ENCODE results near the gene TM4SF20. TPM values are rescaled to one million over a fixed set of nuclear protein-coding genes. Genes with fewer than 3 reads are reported as not detected.

Gene TM4SF20
- not detected for total RNA-seq

GRCh38 chr2:227379095-227379494 lies at the start of gene TM4SF20:
Gene TM4SF20, minus strand, starts transcription at chr2:227379306. Its CDS starts 38 bp downstream, at chr2:227379268.
- no peak within 1 kb of the TSS for H3K27ac ChIP-seq
- intact Hi-C loops (cut with DNase I): no loop called here
- no peaks in the 10 kb centered on the region for H3K27me3 ChIP-seq
- WGBS, 2 donors: 89 to 95% methylated on average over 4 of the region's 4 CpGs
- no peaks in the 10 kb centered on the region for H3K36me3 ChIP-seq
- no peak for TF ChIP-seq CTCF (IDR thresholded peaks at IDR 0.05)
- no peak for DNase-seq
- no peak within 1 kb of the TSS for H3K4me3 ChIP-seq (replicated peaks in 1 of 3)
- H3K4me1 ChIP-seq: no peaks in the 10 kb centered on the region
- no peaks in the 10 kb centered on the region for H3K9me3 ChIP-seq

- Histone ChIP-seq H3K4me3 (replicated peaks in 1 of 3) (no peak overlapping the region), H3K4me1 (no peaks in the 10 kb centered on the region), H3K36me3 (no peaks in the 10 kb centered on the region), H3K27ac (no peak overlapping the region), H3K27me3 (no peaks in the 10 kb centered on the region), H3K9me3 (no peaks in the 10 kb centered on the region)
- no peak for TF ChIP-seq CTCF (IDR thresholded peaks at IDR 0.05)
- TF ChIP-seq POLR2A (IDR thresholded peaks at IDR 0.05): no peak
- WGBS, 2 donors: 88 to 89% methylated on average over 8 of the region's 8 CpGs
- DNase-seq: no peak
- intact Hi-C loops (cut with DNase I): no loop called here
Measured at GRCh38 chr2:227428731-227429285, 49.7 kb upstream of the TM4SF20 start.

GRCh38 chr2:227423656-227424499 lies 44.8 kb upstream of the TM4SF20 start:
- TF ChIP-seq CTCF (IDR thresholded peaks at IDR 0.05) (no peak), POLR2A (IDR thresholded peaks at IDR 0.05) (no peak)
- DNase-seq: no peak
- no peaks in the 10 kb centered on the region for H3K4me1 ChIP-seq
- no peaks in the 10 kb centered on the region for H3K9me3 ChIP-seq
- H3K27me3 ChIP-seq: no peaks in the 10 kb centered on the region
- no peak overlapping the region for H3K27ac ChIP-seq
- intact Hi-C loops (cut with DNase I): no loop called here
- WGBS, 2 donors: 64 to 70% methylated on average over 10 of the region's 10 CpGs
- no peak overlapping the region for H3K4me3 ChIP-seq (replicated peaks in 1 of 3)
- no peaks in the 10 kb centered on the region for H3K36me3 ChIP-seq

- TF ChIP-seq CTCF (IDR thresholded peaks at IDR 0.05) (no peak), POLR2A (IDR thresholded peaks at IDR 0.05) (no peak)
- no peak for DNase-seq
- H3K27me3 ChIP-seq: no peaks in the 10 kb centered on the region
- H3K4me3 ChIP-seq (replicated peaks in 1 of 3): no peak overlapping the region
- H3K9me3 ChIP-seq: no peaks in the 10 kb centered on the region
- H3K27ac ChIP-seq: no peak overlapping the region
- intact Hi-C loops (cut with DNase I): no loop called here
- 84 to 86% methylated on average over 15 of the region's 15 CpGs for WGBS, 2 donors
- H3K4me1 ChIP-seq: no peaks in the 10 kb centered on the region
- H3K36me3 ChIP-seq: no peaks in the 10 kb centered on the region
Measured at GRCh38 chr2:227420087-227421052, 41.3 kb upstream of the TM4SF20 start.
